GM20000 (cell line): ENCODE measurements around the gene FHIT.

Source experiments
- DNase-seq: peaks from one replicate; pipeline ENCODE4 v3.0.0; 2012; ENCODE audit warnings: low spot score
- TF ChIP-seq, protein P1 (sequence below): IDR thresholded peaks from 2 replicates; pipeline ENCODE4 v1.5.1; 2012; ENCODE audit warnings: mild to moderate bottlenecking, control low read depth; ENCODE audit errors: extremely low read depth, missing control alignments

Gene FHIT

GRCh38 chr3:60178931-60179653 is 1072.2 kb downstream of the FHIT start:
- no peak for DNase-seq
- TF ChIP-seq, protein P1, sequence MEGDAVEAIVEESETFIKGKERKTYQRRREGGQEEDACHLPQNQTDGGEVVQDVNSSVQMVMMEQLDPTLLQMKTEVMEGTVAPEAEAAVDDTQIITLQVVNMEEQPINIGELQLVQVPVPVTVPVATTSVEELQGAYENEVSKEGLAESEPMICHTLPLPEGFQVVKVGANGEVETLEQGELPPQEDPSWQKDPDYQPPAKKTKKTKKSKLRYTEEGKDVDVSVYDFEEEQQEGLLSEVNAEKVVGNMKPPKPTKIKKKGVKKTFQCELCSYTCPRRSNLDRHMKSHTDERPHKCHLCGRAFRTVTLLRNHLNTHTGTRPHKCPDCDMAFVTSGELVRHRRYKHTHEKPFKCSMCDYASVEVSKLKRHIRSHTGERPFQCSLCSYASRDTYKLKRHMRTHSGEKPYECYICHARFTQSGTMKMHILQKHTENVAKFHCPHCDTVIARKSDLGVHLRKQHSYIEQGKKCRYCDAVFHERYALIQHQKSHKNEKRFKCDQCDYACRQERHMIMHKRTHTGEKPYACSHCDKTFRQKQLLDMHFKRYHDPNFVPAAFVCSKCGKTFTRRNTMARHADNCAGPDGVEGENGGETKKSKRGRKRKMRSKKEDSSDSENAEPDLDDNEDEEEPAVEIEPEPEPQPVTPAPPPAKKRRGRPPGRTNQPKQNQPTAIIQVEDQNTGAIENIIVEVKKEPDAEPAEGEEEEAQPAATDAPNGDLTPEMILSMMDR, result no peak

DNA sequence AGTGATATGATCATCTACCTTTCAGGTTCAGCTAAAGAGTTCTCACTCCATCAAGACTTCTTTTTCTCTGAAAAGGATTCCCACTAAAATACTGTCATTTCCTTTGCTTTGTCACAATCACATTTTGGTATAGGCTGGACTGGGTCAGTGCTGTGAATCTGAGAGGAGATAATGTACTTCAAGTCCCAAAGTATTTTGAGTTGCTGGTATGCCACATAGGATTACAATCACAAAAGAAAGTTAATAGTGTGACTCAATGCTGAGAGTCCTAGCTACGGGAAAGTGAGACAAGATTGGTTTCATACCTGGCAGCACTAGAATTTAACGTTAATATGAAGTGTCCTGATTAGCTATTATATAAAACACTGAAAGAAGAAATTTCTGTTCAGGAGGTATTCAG is 1073.5 kb downstream of the FHIT start:
- no peak for DNase-seq
- TF ChIP-seq, protein P1, result no peak

DNA sequence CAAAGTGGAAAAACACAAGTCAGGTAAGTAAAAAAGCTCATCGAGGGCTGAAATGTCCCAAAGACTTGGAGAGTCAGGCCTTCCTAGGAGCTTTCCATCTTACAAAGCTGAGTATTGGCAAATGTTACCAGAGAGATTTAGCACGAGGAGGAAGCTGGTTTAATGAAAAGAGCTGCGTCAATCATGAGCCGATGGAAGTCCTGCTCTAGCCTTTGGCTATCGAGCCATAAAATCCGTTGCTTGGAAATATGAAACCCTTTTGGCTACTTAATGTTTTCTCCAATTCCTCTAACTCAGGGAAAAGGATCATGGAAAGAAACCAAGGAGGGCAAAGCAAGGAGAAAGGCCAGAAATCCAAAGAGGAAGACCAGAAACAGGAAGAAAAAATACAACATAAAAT is 1074.6 kb downstream of the FHIT start:
- TF ChIP-seq, protein P1, result no peak
- DNase-seq, result no peak

DNA sequence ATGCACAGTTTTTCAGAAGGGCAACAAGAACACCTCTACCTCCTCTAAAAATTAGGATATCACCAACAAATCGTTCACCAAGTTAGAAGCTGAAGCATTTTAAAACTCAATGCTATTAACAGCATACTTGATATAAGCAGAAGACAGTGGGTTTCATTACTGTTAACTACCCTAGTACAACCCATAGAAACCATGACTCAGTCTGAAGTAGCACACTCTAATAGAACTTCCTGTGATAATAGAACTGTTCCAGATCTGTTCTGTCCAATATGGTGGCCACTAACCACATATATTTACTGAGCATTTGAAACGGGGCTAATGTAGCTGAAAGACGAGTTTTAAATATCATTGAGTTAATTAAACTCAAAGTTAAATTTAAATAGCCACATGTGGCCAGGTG is 1075.6 kb downstream of the FHIT start:
- DNase-seq, result no peak
- TF ChIP-seq, protein P1, result no peak

DNA sequence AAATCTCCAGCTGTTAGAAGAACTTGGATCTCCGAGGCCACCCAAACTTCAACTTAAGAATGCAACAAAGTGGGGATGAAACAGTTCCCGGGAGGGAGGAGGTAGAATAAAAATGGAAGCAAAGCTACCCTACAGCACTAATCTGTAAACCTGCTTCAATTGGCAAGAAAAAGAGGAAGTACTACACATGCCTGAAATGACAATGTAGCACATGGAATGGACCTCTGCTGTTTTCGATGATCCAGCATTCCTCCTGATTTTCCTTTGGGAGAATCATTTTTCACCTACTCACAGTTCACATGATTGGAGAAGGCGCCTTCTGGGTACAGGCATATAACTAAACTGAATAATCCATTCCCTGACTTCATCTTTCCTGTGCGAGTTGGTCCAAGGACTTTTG is 1081.5 kb downstream of the FHIT start:
- no peak for DNase-seq

GRCh38 chr3:60167186-60167585 is 1084.1 kb downstream of the FHIT start:
- TF ChIP-seq, protein P1, result no peak
- no peak for DNase-seq

More for the DNA sequence above, 1081.5 kb downstream of the FHIT start:
- TF ChIP-seq, protein P1, result no peak

- TF ChIP-seq, protein P1, result no peak
These were observed 1090.2 kb downstream of the FHIT start for GRCh38 chr3:60160822-60161748.

More at GRCh38 chr3:60160822-60161748, 1090.2 kb downstream of the FHIT start:
- DNase-seq, result no peak
